Uterus (tissue), 4 donors: ENCODE results near the gene FYN. TPM values are rescaled to one million over a fixed set of nuclear protein-coding genes. Genes with fewer than 3 reads are reported as not detected.

Experiments used
- DNase-seq, 2 donors: peaks; one replicate each; pipeline ENCODE4 v3.0.0-alpha.2; 2019 to 2020
- H3K27ac ChIP-seq, 2 donors: fragments of 200-600 bp; sonication (generic); 1 replicate in 1 of 2; 2 replicates in 1 of 2; pipeline ENCODE4 v1.5.1; 2016 to 2018
- H3K27me3 ChIP-seq, 2 donors: fragments of 200-600 bp; sonication (generic); one replicate each; pipeline ENCODE4 v1.5.1; 2018 to 2019; ENCODE audit warnings: control low read depth in 1 of 2
- H3K36me3 ChIP-seq, 2 donors: fragments of 200-600 bp; sonication (generic); one replicate each; pipeline ENCODE4 v1.5.1; 2019; ENCODE audit warnings: control low read depth in 1 of 2
- H3K4me1 ChIP-seq, 2 donors: fragments of 200-600 bp; sonication (generic); one replicate each; pipeline ENCODE4 v1.5.1; 2018 to 2019; ENCODE audit warnings: control low read depth in 1 of 2
- H3K4me3 ChIP-seq, 2 donors: fragments of 200-600 bp; sonication (generic); 1 replicate in 1 of 2; 2 replicates in 1 of 2; pipeline ENCODE4 v1.5.1; 2018 to 2019; ENCODE audit warnings: mild to moderate bottlenecking in 1 of 2
- H3K9me3 ChIP-seq, 2 donors: fragments of 200-600 bp; sonication (generic); one replicate each; pipeline ENCODE4 v1.5.1; 2019; ENCODE audit warnings: control low read depth in 1 of 2
- POLR2A ChIP-seq, 2 donors: fragments of 450-650 bp; IDR thresholded peaks; one replicate each; pipeline ENCODE4 v1.6.1; 2016; ENCODE audit warnings: antibody characterized with exemption in 2 of 2, mild to moderate bottlenecking in 1 of 2, moderate library complexity in 1 of 2
- intact Hi-C: fragments of 100-400 bp; cut with DNase I; formaldehyde crosslinking; loops from one replicate; pipeline ENCODE4 v1.15.1; 2023; ENCODE audit warnings: low total_unique reads
- total RNA-seq, 4 donors: library from RNA; depleted of rRNA in 3 of 4; stranded (reverse); fragments of >200 nt in 3 of 4; gene quantifications; one replicate each; pipeline versions ENCODE4 v1.1.0 to v1.2.4, GENCODE V29; 2014 to 2023
- TF ChIP-seq, protein P1 (sequence below), 4 experiments: fragments of 200-600 bp in 2 of 4; fragments of 450-650 bp in 2 of 4; sonication (generic) in 2 of 4; IDR thresholded peaks; one replicate each; pipeline ENCODE4 v1.5.1; 2016 to 2019; ENCODE audit warnings: antibody characterized with exemption in 4 of 4, mild to moderate bottlenecking in 2 of 4, moderate library complexity in 1 of 4
- donor health status: DM: yes; HTN: yes; CAD: no.

FYN gene
- total RNA-seq, 4 donors from 2014 or later: 50.7 to 208 (median 135) TPM

DNA sequence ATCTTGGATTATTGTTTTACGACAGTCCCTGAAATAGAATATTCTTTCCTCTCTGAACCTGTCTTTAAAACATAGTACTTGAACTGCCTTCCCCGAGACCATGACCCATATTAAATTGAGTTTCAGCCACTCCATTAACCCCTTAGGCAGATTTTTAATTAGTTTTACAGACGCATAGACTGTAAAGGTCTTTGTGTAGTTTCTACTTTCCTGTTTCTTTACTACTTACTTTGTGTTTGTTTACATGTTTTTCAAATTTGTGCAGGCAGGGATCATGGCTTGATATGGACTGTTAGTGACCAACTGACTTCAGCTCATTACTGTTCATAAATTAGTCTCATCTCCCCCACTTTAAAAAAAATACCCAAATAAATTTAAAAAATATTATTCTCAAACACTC is 53.8 kb downstream of the FYN start:
- H3K9me3 ChIP-seq: no peaks in the 10 kb centered on the region
- H3K4me1 ChIP-seq: peaks cover 0 to 7% of the 10 kb centered on the region in 2 donors
- intact Hi-C loops: no loop called here
- H3K27me3 ChIP-seq: no peaks in the 10 kb centered on the region
- no peaks in the 10 kb centered on the region for H3K36me3 ChIP-seq
- TF ChIP-seq, protein P1, sequence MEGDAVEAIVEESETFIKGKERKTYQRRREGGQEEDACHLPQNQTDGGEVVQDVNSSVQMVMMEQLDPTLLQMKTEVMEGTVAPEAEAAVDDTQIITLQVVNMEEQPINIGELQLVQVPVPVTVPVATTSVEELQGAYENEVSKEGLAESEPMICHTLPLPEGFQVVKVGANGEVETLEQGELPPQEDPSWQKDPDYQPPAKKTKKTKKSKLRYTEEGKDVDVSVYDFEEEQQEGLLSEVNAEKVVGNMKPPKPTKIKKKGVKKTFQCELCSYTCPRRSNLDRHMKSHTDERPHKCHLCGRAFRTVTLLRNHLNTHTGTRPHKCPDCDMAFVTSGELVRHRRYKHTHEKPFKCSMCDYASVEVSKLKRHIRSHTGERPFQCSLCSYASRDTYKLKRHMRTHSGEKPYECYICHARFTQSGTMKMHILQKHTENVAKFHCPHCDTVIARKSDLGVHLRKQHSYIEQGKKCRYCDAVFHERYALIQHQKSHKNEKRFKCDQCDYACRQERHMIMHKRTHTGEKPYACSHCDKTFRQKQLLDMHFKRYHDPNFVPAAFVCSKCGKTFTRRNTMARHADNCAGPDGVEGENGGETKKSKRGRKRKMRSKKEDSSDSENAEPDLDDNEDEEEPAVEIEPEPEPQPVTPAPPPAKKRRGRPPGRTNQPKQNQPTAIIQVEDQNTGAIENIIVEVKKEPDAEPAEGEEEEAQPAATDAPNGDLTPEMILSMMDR (IDR thresholded peaks at IDR 0.05): no peak
- TF ChIP-seq POLR2A (IDR thresholded peaks at IDR 0.05): no peak
- DNase-seq: no peak
- H3K4me3 ChIP-seq: no peak overlapping the region
- peak overlapping the region in 1 of 2 donors; percentile 5 for H3K27ac ChIP-seq

DNA sequence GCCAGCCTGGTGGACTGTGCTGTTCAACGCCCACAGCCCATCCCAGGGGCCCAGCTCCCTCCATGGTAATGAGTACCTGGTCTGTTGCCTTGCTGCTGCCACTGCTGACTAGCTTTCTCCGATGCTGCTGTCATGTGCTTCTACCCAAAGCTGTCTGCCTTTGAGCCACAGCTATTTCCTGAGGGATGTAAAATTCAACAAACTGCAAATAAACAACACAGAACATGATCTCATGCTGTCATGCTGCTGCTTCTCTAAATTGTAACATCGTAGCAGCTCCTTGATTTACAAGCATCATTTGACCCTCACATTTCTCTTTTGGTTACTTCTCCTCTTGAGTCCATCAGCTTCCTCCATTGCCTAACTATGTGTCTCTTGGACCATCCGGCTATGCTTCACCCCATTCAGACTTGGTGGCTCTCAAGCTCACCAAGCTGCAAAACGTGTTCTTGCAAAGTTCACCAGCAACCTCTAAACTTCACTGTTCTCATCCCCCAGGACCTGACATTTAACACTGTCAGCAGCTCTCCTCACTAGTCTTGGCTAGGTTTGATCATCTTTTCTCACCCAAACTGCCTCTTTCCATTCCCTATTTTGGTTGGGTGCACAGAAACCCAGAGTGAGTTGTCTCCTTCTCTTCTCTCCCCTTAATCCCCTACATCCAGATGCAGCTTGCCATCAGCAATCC is 54.6 kb downstream of the FYN start:
- Histone ChIP-seq H3K4me1 (peaks cover 0 to 7% of the 10 kb centered on the region in 2 donors), H3K9me3 (no peaks in the 10 kb centered on the region), H3K27ac (peak overlapping the region in 1 of 2 donors; percentile 35), H3K36me3 (no peaks in the 10 kb centered on the region), H3K27me3 (no peaks in the 10 kb centered on the region), H3K4me3 (no peak overlapping the region)
- no peak for DNase-seq
- intact Hi-C loops: no loop called here
- no peak for TF ChIP-seq POLR2A (IDR thresholded peaks at IDR 0.05)
- TF ChIP-seq, protein P1 (IDR thresholded peaks at IDR 0.05): no peak

DNA sequence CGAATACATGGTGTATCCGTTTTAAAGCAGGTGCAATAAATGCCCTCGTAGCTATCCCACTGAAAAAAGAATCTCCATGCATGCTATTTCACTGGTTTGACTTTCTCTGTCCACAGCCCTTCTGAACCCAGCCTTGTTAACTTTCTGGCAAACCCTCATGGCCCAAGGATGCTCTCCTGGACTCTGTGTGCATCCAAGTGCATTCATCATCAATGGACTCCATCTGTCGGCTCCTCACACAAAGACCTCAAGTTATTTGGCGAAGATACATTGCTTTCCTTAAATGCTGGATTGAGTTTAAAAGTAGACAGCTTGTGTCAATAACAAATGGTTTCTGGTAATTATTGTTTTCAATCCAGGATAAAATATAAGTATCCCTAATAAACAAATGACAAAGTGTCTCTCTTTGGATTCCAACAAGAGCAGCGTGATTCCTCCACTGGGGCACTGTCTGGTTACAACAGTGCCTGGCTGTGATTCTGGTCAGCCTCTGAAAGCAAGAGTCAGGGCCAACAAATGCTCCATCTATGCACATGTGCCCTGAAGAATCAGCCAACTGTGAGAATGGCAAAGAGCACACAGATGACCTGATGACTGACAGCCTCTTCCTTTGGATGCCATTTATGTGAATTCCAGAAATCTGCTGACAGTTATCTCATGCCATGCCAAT is 55.7 kb downstream of the FYN start:
- TF ChIP-seq, protein P1 (IDR thresholded peaks at IDR 0.05): no peak
- TF ChIP-seq POLR2A (IDR thresholded peaks at IDR 0.05): no peak

DNA sequence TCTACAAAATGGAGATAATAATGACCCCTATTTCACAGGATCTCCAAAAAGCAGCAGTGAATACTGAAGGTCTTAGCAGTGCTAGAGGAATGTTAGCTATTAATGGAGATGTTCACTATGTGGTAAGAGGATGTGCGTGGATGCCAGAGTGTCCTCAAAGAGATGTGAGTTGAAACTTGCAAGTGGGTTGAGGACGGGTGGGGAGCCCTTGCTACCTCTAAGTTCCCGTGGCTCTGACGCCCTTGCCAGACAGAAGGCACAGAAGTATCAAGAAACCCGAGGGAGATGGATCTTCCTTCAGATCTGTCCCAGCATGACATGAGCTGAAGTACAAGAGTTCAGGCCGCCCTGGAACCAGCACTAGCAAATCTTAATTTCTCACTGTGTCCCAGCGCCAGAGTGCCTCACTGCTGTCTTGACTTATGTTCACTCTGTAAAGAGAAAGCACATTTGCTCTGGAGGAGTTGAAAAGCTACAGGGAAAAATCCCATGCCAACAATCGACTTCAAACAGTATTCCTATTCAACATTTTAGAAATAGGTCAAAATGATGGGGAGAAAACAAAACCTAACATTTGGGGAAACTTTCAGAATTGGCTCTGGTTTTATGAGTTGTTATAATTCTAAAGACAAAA is 59.5 kb downstream of the FYN start:
- no peak for DNase-seq
- Histone ChIP-seq H3K36me3 (no peaks in the 10 kb centered on the region), H3K9me3 (no peaks in the 10 kb centered on the region), H3K27ac (no peak overlapping the region), H3K27me3 (no peaks in the 10 kb centered on the region), H3K4me3 (no peak overlapping the region), H3K4me1 (peaks cover 0 to 7% of the 10 kb centered on the region in 2 donors)
- intact Hi-C loops: no loop called here
- no peak for TF ChIP-seq POLR2A (IDR thresholded peaks at IDR 0.05)
- TF ChIP-seq, protein P1 (IDR thresholded peaks at IDR 0.05): no peak

More for the DNA sequence above, 55.7 kb downstream of the FYN start:
- intact Hi-C loops: no loop called here
- no peak overlapping the region for H3K27ac ChIP-seq
- H3K36me3 ChIP-seq: no peaks in the 10 kb centered on the region
- no peak for DNase-seq
- no peaks in the 10 kb centered on the region for H3K27me3 ChIP-seq
- H3K4me3 ChIP-seq: no peak overlapping the region
- H3K4me1 ChIP-seq: peaks cover 0 to 7% of the 10 kb centered on the region in 2 donors
- H3K9me3 ChIP-seq: no peaks in the 10 kb centered on the region

DNA sequence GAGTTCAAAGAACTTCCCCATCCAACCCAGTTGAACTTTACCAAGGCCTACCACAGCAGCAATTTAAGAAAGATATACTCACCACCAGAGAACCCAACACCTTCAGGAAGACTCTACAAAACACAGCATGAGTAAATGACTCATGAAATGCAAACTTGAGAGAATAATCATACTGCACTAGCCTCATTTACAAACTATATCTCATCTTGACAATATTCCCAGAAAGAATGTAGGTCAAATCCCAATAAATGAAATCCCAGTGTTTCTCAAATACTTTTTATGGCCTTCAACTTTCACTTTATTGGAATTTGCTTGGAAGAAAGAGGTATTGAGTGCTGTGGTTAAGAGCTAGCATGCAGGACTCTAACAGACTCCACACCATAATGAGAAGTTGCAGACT is 60.0 kb downstream of the FYN start:
- TF ChIP-seq, protein P1 (IDR thresholded peaks at IDR 0.05): no peak
- TF ChIP-seq POLR2A (IDR thresholded peaks at IDR 0.05): no peak

More for the DNA sequence above, 60.0 kb downstream of the FYN start:
- Histone ChIP-seq H3K4me1 (peaks cover 0 to 2% of the 10 kb centered on the region in 2 donors), H3K27ac (no peak overlapping the region), H3K27me3 (no peaks in the 10 kb centered on the region), H3K4me3 (no peak overlapping the region), H3K36me3 (no peaks in the 10 kb centered on the region), H3K9me3 (no peaks in the 10 kb centered on the region)
- DNase-seq: no peak
- intact Hi-C loops: no loop called here
